Neural cell (in vitro differentiated cells): ENCODE measurements around the gene RNF181.

Experiments
- CTCF ChIP-seq: fragments of 450-650 bp; IDR thresholded peaks from 2 replicates; pipeline ENCODE4 v1.5.1; 2014; ENCODE audit warnings: antibody characterized with exemption, mild to moderate bottlenecking, moderate library complexity; ENCODE audit not compliant: poor library complexity, severe bottlenecking
- POLR2AphosphoS5 ChIP-seq: IDR thresholded peaks from 2 replicates; pipeline ENCODE4 v1.6.1; 2012
- RAD21 ChIP-seq: fragments of 450-650 bp; conservative IDR thresholded peaks from 2 replicates; pipeline ENCODE4 v1.6.1; 2014; ENCODE audit warnings: antibody characterized with exemption, mild to moderate bottlenecking, moderate library complexity
- REST ChIP-seq: IDR thresholded peaks from 2 replicates; pipeline ENCODE4 v1.6.1; 2012; ENCODE audit warnings: borderline replicate concordance
- TAF1 ChIP-seq: IDR thresholded peaks from 2 replicates; pipeline ENCODE4 v1.6.1; 2012; ENCODE audit warnings: low read depth

DNA sequence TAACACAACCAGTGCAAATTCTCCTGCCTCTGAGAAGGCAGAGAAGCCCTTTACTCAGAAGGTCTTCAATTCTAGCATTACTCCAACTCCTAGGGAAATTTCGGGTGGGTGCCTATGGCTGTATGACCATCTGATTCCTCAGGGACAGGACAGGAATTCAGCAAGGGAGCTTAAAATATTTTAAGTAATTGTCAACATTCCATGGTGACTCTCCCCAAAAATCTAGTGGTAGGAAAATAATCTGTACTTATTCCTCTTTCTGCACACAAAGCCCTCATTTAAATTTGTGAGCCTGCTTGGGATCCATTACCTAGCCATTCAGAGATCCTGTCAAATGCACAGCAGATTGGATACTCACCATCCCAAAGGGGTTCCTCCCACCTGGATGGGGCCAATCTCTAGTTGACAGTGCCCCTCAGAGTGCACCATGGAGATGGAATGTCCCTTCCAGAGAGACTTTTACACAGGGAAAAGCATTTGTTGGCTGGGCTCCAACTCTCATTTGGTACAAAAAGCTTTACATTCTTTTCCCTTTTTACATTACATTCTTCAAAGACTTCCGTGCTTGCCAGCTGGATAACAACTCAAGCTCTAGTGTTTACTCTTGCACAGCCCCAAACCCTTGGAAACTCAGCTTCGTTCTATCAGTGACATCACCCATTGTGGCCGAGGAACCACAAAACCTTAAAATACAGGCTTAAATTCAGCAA is 10.0 kb downstream of the RNF181 start:
- TF ChIP-seq CTCF: no peak
- TF ChIP-seq RAD21: no peak
- TF ChIP-seq REST: no peak
- TF ChIP-seq TAF1: no peak
- no peak for TF ChIP-seq POLR2AphosphoS5
